K562 (cell line): ENCODE measurements around the gene DAPK2. TPM values are rescaled to one million over a fixed set of nuclear protein-coding genes. Genes with fewer than 3 reads are reported as not detected.

Experiments
- ATAC-seq: fragments of 200-7000 bp; cut with Tn5 transposase; 3 replicates; pipeline ENCODE4 v1.9.1; 2020; ENCODE audit warnings: moderate library complexity
- BruUV-seq: library from RNA; stranded (reverse); fragments of 400-500 nt; replicated peaks from 2 replicates; lab custom pipeline; 2021; lab: Mats Ljungman, UMichigan
- CTCF ChIA-PET: fragments of 300-600 bp; formaldehyde crosslinking; extraction: SDS; loops from one replicate; lab custom pipeline; 2021; ENCODE audit warnings: low intra/inter-chr PET ratio; lab: Yijun Ruan, JAX
- POLR2A ChIA-PET: fragments of 300-600, 350-650 bp; sonication (Branson Sonifier 250); formaldehyde crosslinking; extraction: SDS; loops from one replicate; lab custom pipeline; 2021; ENCODE audit warnings: antibody characterized with exemption, inconsistent platforms; lab: Yijun Ruan, JAX
- DNase-seq, 4 experiments: peaks; one replicate each; pipeline versions ENCODE4 v3.0.0 to v3.0.0-alpha.2; 2011 to 2018; ENCODE audit warnings: low spot score in 3 of 4, mixed read lengths in 3 of 4; ENCODE audit errors: extremely low read depth in 1 of 4
- FAIRE-seq: peaks from 2 replicates; lab custom pipeline; 2011; peaks lifted over from hg19 to GRCh38; lab: Jason Lieb, UNC
- H2AFZ ChIP-seq: 2 replicates; pipeline ENCODE4 v1.6.0; 2011; ENCODE audit warnings: low read depth, low read length, control low read depth, inconsistent platforms
- H3K27ac ChIP-seq: fragments of 200-600 bp; 3 replicates; pipeline ENCODE4 v1.8.0; 2011; ENCODE audit warnings: low read depth, mild to moderate bottlenecking, control low read depth, inconsistent platforms, low read length, moderate library complexity, mixed read lengths; ENCODE audit errors: extremely low read depth
- H3K27me3 ChIP-seq, 2 experiments: fragments of 300-600 bp in 1 of 2; 2 replicates in 1 of 2; 3 replicates in 1 of 2; pipeline versions ENCODE4 v1.6.0 to v1.8.0; 2011; ENCODE audit warnings: inconsistent platforms in 2 of 2, low read length in 2 of 2, mild to moderate bottlenecking in 1 of 2, mixed read lengths in 1 of 2, moderate library complexity in 1 of 2; ENCODE audit not compliant: control insufficient read depth in 2 of 2, insufficient read depth in 2 of 2
- H3K36me3 ChIP-seq: fragments of 300-600 bp; 3 replicates; pipeline ENCODE4 v1.8.0; 2011; ENCODE audit warnings: mild to moderate bottlenecking, low read length, inconsistent platforms; ENCODE audit not compliant: control insufficient read depth, insufficient read depth
- H3K4me1 ChIP-seq, 2 experiments: fragments of 200-600 bp in 1 of 2; replicated peaks in 1 of 2; 2 replicates in 1 of 2; 3 replicates in 1 of 2; pipeline versions ENCODE4 v1.5.1 to v1.8.0; 2011; ENCODE audit warnings: inconsistent platforms in 2 of 2, low read length in 2 of 2, mild to moderate bottlenecking in 1 of 2, mixed read lengths in 1 of 2, moderate library complexity in 1 of 2; ENCODE audit not compliant: control insufficient read depth in 2 of 2, insufficient read depth in 2 of 2
- H3K4me2 ChIP-seq: 2 replicates; pipeline ENCODE4 v1.6.1; 2011; ENCODE audit warnings: low read length, control low read depth, inconsistent platforms, mixed read lengths; ENCODE audit not compliant: insufficient read depth
- H3K4me3 ChIP-seq: fragments of 200-600 bp; sonication (generic), shearing (Covaris generic); 2 replicates; pipeline ENCODE4 v1.5.1; 2016; ENCODE audit warnings: control low read depth, inconsistent platforms
- H3K79me2 ChIP-seq: fragments of 200-600 bp; 3 replicates; pipeline ENCODE4 v1.8.0; 2011; ENCODE audit warnings: low read length, inconsistent platforms; ENCODE audit not compliant: control insufficient read depth, insufficient read depth
- H3K9ac ChIP-seq, 2 experiments: 2 replicates each; pipeline versions ENCODE4 v1.6.0 to v1.6.1; 2011; ENCODE audit warnings: low read depth in 2 of 2, low read length in 2 of 2, control low read depth in 1 of 2, inconsistent platforms in 1 of 2, mild to moderate bottlenecking in 1 of 2, mixed read lengths in 1 of 2; ENCODE audit not compliant: insufficient read depth in 1 of 2
- H3K9me1 ChIP-seq: one replicate; pipeline ENCODE4 v1.6.0; 2011; ENCODE audit warnings: inconsistent platforms, mild to moderate bottlenecking, low read length, moderate library complexity; ENCODE audit not compliant: control insufficient read depth, insufficient read depth
- H3K9me3 ChIP-seq: replicated peaks from 2 replicates; pipeline ENCODE4 v1.5.1; 2011; ENCODE audit warnings: low read depth, low read length, inconsistent platforms; ENCODE audit not compliant: control insufficient read depth, insufficient read depth
- H4K20me1 ChIP-seq: replicated peaks from 2 replicates; pipeline ENCODE4 v1.6.1; 2011; ENCODE audit warnings: low read length, inconsistent platforms, mixed read lengths; ENCODE audit not compliant: control insufficient read depth, insufficient read depth
- HDAC1 ChIP-seq, 2 experiments: fragments of 450-650 bp; IDR thresholded peaks; 2 replicates each; pipeline ENCODE4 v1.6.1; 2016 to 2017; ENCODE audit warnings: inconsistent platforms in 1 of 2, mild to moderate bottlenecking in 1 of 2, moderate library complexity in 1 of 2
- KAT2B ChIP-seq: IDR thresholded peaks from one replicate; pipeline ENCODE4 v1.6.1; 2012; ENCODE audit warnings: low read depth, mild to moderate bottlenecking, control low read depth, inconsistent platforms, low read length, moderate library complexity
- SMAD3 ChIP-seq: fragments of 450-650 bp; formaldehyde crosslinking; conservative IDR thresholded peaks from 2 replicates; pipeline ENCODE4 v1.4.0; 2020; ENCODE audit warnings: mild to moderate bottlenecking
- ZNF121 ChIP-seq: sonication (generic); formaldehyde crosslinking; conservative IDR thresholded peaks from 2 replicates; pipeline ENCODE4 v1.8.0; 2022; ENCODE audit warnings: missing genetic modification reagents
- WGBS: fragments of 100-300 bp; shearing (Covaris generic); methylation state at CpG from one replicate; pipeline ENCODE4 v1.1.6; 2016; ENCODE audit warnings: low coverage, mixed read lengths; ENCODE audit not compliant: insufficient coverage; ENCODE audit errors: missing lambda C conversion rate; 5-methylcytosine and 5-hydroxymethylcytosine counted together
- in situ Hi-C: fragments of 300-500 bp; cut with MboI; formaldehyde crosslinking; loops from 4 replicates; pipeline ENCODE4 v1.15.0; 2018; ENCODE audit warnings: inconsistent platforms, mixed read lengths
- intact Hi-C: fragments of 100-400 bp; cut with micrococcal nuclease; formaldehyde crosslinking; loops from 2 replicates; pipeline ENCODE4 v1.14.2; 2022
- polyA plus RNA-seq, 8 experiments: library from polyadenylated mRNA; depleted of rRNA in 4 of 8; stranded (reverse) in 5 of 8; unstranded in 3 of 8; fragments of >200 nt; fragmentation: Nextera tagmentation in 2 of 8; fragmentation: Illumina TruSeq in 1 of 8; extraction: Ambion mirVana in 2 of 8; extraction: Trizol in 1 of 8; gene quantifications; 2 replicates each; pipeline versions ENCODE4 v1.2.1 to v1.2.3, GENCODE V29; 2011 to 2014; ENCODE audit warnings: inconsistent platforms in 1 of 8, missing spikeins in 1 of 8
- total RNA-seq, 7 experiments: library from RNA; depleted of rRNA in 6 of 7; stranded (reverse); fragments of >200 nt in 6 of 7; fragmentation: Illumina TruSeq in 2 of 7; extraction: Trizol in 2 of 7; gene quantifications; 2 replicates each; pipeline versions ENCODE4 v1.2.1 to v1.2.3, GENCODE V29; 2011 to 2021; ENCODE audit warnings: low replicate concordance in 1 of 7
- TF ChIP-seq, protein P1 (sequence below), 2 experiments: fragments of 450-650 bp in 1 of 2; IDR thresholded peaks; 2 replicates each; pipeline ENCODE4 v1.6.1; 2011 to 2017; ENCODE audit warnings: low read depth in 2 of 2, antibody characterized with exemption in 1 of 2, borderline replicate concordance in 1 of 2, low read length in 1 of 2, mild to moderate bottlenecking in 1 of 2, mixed read lengths in 1 of 2; ENCODE audit not compliant: control insufficient read depth in 1 of 2
- TF ChIP-seq, protein P2 (sequence below): sonication (generic); formaldehyde crosslinking; IDR thresholded peaks from 2 replicates; pipeline ENCODE4 v1.8.1; 2023; ENCODE audit warnings: mild to moderate bottlenecking, missing genetic modification reagents
- TF ChIP-seq, protein P3 (sequence below): fragments of 450-650 bp; IDR thresholded peaks from 2 replicates; pipeline ENCODE4 v1.6.1; 2016; ENCODE audit warnings: low read depth

DAPK2 gene
- total and polyA plus RNA-seq, 9 of the 15 experiments (the other 6 are each of a cell fraction or from before 2014, with no cell fraction given), result 0.14 to 5.2 (median 2.2) TPM

DNA sequence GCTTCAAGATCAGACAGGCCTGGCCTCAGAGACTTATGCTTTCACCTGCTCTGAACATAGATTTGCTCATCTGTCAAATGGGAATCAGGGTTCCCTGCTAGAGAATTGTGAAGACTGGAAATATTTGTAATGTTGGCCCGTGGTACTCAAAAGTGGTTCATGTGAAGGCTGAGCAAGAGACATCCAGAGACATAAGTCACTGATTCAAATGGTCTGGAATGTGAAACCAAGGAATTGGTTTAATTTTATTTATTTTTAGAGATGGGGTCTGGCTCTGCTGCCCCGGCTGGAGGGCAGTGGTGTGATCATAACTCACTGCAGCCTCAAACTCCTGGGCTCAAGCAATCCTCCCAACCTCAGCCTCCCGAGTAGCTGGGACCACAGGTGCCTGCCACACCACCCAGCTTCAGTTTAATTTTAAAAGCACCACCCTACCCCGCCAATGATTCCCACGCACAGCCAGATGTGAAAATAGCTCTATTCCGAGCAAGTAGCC is 60.1 kb downstream of the DAPK2 start:
- Histone ChIP-seq H3K4me1 (peaks cover 17 to 32% of the 10 kb centered on the region in 2 experiments), H3K27ac (peak overlapping the region; percentile 37; the same call in 1 of the 3 replicates)
- ATAC-seq, result no peak
- TF ChIP-seq, protein P1, sequence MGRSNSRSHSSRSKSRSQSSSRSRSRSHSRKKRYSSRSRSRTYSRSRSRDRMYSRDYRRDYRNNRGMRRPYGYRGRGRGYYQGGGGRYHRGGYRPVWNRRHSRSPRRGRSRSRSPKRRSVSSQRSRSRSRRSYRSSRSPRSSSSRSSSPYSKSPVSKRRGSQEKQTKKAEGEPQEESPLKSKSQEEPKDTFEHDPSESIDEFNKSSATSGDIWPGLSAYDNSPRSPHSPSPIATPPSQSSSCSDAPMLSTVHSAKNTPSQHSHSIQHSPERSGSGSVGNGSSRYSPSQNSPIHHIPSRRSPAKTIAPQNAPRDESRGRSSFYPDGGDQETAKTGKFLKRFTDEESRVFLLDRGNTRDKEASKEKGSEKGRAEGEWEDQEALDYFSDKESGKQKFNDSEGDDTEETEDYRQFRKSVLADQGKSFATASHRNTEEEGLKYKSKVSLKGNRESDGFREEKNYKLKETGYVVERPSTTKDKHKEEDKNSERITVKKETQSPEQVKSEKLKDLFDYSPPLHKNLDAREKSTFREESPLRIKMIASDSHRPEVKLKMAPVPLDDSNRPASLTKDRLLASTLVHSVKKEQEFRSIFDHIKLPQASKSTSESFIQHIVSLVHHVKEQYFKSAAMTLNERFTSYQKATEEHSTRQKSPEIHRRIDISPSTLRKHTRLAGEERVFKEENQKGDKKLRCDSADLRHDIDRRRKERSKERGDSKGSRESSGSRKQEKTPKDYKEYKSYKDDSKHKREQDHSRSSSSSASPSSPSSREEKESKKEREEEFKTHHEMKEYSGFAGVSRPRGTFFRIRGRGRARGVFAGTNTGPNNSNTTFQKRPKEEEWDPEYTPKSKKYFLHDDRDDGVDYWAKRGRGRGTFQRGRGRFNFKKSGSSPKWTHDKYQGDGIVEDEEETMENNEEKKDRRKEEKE (IDR thresholded peaks at IDR 0.05; ENCODE audit: borderline replicate concordance in 1 of 2, control insufficient read depth in 1 of 2, low read depth in 2 of 2, low read length in 1 of 2), result no peak
- TF ChIP-seq SMAD3 (CRISPR knock-in tag) (no peak), KAT2B (no peak), ZNF121 (CRISPR knock-in tag) (peak; percentile 99), HDAC1 (IDR thresholded peaks at IDR 0.05) (no peak)
- TF ChIP-seq, protein P2, sequence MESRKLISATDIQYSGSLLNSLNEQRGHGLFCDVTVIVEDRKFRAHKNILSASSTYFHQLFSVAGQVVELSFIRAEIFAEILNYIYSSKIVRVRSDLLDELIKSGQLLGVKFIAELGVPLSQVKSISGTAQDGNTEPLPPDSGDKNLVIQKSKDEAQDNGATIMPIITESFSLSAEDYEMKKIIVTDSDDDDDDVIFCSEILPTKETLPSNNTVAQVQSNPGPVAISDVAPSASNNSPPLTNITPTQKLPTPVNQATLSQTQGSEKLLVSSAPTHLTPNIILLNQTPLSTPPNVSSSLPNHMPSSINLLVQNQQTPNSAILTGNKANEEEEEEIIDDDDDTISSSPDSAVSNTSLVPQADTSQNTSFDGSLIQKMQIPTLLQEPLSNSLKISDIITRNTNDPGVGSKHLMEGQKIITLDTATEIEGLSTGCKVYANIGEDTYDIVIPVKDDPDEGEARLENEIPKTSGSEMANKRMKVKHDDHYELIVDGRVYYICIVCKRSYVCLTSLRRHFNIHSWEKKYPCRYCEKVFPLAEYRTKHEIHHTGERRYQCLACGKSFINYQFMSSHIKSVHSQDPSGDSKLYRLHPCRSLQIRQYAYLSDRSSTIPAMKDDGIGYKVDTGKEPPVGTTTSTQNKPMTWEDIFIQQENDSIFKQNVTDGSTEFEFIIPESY (CRISPR knock-in tag), result peak; percentile 48; the same call in 1 of the 2 replicates
- TF ChIP-seq, protein P3, sequence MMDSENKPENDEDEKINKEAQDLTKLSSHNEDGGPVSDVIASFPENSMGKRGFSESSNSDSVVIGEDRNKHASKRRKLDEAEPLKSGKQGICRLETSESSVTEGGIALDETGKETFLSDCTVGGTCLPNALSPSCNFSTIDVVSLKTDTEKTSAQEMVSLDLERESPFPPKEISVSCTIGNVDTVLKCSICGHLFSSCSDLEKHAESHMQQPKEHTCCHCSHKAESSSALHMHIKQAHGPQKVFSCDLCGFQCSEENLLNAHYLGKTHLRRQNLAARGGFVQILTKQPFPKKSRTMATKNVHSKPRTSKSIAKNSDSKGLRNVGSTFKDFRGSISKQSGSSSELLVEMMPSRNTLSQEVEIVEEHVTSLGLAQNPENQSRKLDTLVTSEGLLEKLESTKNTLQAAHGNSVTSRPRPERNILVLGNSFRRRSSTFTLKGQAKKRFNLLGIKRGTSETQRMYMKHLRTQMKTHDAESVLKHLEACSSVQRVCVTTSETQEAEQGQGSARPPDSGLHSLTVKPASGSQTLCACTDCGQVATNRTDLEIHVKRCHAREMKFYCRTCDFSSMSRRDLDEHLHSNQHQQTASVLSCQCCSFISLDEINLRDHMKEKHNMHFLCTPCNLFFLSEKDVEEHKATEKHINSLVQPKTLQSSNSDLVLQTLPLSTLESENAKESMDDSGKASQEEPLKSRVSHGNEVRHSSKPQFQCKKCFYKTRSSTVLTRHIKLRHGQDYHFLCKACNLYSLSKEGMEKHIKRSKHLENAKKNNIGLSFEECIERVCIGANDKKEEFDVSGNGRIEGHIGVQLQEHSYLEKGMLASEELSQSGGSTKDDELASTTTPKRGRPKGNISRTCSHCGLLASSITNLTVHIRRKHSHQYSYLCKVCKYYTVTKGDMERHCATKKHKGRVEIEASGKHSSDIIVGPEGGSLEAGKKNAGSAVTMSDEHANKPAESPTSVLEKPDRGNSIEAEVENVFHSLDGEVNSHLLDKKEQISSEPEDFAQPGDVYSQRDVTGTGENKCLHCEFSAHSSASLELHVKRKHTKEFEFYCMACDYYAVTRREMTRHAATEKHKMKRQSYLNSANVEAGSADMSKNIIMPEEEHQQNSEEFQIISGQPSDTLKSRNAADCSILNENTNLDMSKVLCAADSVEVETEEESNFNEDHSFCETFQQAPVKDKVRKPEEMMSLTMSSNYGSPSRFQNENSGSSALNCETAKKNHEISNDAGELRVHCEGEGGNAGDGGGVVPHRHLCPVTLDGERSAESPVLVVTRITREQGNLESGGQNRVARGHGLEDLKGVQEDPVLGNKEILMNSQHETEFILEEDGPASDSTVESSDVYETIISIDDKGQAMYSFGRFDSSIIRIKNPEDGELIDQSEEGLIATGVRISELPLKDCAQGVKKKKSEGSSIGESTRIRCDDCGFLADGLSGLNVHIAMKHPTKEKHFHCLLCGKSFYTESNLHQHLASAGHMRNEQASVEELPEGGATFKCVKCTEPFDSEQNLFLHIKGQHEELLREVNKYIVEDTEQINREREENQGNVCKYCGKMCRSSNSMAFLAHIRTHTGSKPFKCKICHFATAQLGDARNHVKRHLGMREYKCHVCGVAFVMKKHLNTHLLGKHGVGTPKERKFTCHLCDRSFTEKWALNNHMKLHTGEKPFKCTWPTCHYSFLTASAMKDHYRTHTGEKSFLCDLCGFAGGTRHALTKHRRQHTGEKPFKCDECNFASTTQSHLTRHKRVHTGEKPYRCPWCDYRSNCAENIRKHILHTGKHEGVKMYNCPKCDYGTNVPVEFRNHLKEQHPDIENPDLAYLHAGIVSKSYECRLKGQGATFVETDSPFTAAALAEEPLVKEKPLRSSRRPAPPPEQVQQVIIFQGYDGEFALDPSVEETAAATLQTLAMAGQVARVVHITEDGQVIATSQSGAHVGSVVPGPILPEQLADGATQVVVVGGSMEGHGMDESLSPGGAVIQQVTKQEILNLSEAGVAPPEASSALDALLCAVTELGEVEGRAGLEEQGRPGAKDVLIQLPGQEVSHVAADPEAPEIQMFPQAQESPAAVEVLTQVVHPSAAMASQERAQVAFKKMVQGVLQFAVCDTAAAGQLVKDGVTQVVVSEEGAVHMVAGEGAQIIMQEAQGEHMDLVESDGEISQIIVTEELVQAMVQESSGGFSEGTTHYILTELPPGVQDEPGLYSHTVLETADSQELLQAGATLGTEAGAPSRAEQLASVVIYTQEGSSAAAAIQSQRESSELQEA, result no peak

More for the DNA sequence above, 60.1 kb downstream of the DAPK2 start:
- FAIRE-seq (no peak), DNase-seq (no peak)
- Histone ChIP-seq H3K9me3 (no peaks in the 10 kb centered on the region), H4K20me1 (no peaks in the 10 kb centered on the region), H3K4me3 (no peak overlapping the region), H3K79me2 (no peaks in the 10 kb centered on the region), H2AFZ (0 out of 2 replicates have a peak overlapping the region, but pooled peaks have one; percentile 34), H3K4me2 (0 out of 2 replicates have a peak overlapping the region, but pooled peaks have one; percentile 5), H3K36me3 (no peaks in the 10 kb centered on the region), H3K9ac (peak overlapping the region in 1 of 2 experiments; percentile 69; a peak in 2 of 4 replicates), H3K27me3 (no peaks in the 10 kb centered on the region), H3K9me1 (no peaks in the 10 kb centered on the region)
- ChIA-PET POLR2A (interaction anchor here (0.6 to 1.6 kb wide), 5 partner anchors 9 to 355 kb away, joined by 3 to 5 read pairs (median 3); no protein-coding TSS in a partner anchor), CTCF (no interaction called here)
- BruUV-seq, result no TSS peak
- 61% methylated on average over 6 of the region's 6 CpGs for WGBS
- intact Hi-C loops (loop anchor here (5.0 kb wide), 1 partner anchor 61 kb away; the partner anchor contains the start of gene DAPK2), in situ Hi-C loops (no loop called here)
